GM19193 (cell line): ENCODE results near the gene VEGFC.

Experiments used
- POLR2A ChIP-seq: IDR thresholded peaks from 4 replicates; pipeline ENCODE4 v1.6.1; 2011; ENCODE audit not compliant: insufficient read depth, insufficient read length; ENCODE audit errors: extremely low read depth

Gene VEGFC

GRCh38 chr4:176792326-176793059 is at the start of gene VEGFC:
TSS of gene VEGFC (minus strand) at chr4:176792922. CDS start at chr4:176792311, 611 bp downstream.
- no peak for TF ChIP-seq POLR2A

DNA sequence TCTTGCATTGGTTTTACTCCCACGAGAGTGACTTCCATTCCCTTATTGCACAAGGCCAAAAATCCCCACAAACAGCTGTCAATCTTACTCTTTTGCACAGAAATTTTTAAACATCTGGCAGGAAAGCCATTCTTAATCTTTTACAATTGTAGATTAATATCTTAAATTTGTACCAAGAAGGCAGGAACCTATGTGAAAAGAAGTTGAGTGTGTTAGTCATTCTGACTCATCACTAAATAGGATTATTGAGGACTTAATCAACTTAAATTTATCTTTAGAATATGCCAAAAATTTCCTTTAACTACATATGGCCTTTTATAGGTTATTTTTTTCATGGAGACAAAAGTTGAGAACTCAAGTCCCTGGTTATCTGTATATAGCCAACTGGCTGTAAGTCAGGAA is 49.0 kb upstream of the VEGFC start:
- no peak for TF ChIP-seq POLR2A

DNA sequence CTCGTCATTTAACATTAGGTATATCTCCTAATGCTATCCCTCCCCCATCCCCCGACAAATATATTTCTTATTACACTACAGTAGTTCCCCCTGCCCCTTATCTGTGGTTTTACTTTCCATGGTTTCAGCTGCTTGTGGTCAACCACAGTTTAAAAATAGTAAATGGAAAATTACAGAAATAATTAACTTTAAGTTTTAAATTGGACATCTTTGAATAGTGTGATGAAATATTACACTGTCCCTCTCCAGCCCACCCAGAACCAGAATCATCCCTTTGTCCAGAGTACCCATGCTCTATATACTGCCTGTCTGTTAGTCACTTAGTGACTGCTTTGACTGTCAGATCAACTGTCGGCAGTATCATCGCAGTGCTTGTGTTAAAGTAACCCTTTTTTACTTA is 47.4 kb upstream of the VEGFC start:
- no peak for TF ChIP-seq POLR2A

- no peak for TF ChIP-seq POLR2A
Measured at GRCh38 chr4:176839656-176840055, 46.9 kb upstream of the VEGFC start.

DNA sequence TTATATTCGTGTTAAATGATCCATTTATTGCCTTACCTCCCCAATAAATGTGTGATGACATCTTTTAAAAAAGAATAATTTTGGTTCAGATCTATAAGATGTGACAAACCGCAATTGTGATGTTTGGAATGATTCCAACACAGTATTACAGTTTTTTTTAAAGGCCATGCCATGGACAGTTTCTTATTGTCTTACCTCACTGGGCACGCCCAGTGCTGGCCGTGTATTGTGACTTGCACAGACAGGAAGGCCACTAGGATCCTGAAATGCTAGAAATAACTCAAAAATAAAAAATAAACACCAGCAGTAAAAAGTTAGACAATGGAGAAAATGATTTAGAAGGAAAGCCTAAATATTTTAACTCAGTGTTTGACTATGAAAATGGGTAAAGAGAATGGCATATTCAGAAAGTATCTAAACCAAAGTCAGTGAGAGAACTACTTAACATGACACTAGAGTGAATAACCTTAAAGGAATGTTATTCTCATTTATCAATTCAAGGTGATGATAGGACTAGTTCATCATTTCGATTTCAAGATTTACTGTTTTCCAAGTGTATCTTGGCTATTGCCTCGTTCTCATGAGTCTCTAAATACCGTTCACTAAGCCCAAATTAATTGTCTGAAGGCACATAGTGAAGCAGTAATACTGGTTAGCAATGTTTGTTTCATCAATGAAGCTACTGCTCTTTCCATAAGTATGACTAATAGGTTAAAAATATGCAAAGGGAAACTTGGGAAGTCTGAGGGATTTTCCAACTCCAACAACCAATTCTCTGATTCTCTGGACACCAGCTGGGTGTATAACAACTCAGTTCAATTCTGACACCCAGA is 46.1 kb upstream of the VEGFC start:
- TF ChIP-seq POLR2A: no peak

GRCh38 chr4:176837169-176837895 is 44.6 kb upstream of the VEGFC start:
- TF ChIP-seq POLR2A: no peak

DNA sequence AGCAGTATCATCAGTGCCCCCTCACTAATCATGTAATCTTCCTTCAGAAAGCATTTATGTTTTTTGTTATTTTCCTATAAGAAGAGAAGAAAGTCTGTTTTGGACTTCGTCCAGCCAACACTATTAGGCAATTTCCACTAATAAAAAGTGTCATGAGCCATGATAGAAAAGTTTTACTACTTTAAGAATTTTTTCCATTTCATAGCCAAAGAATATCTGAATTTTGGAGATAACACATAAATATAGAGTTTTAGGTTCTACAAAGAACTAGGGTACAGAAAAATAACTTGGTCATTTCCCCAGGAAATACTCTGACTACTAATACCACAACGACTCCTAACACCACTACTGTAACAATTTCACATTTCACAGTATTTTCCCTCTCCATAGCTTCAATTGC is 41.8 kb upstream of the VEGFC start:
- no peak for TF ChIP-seq POLR2A

GRCh38 chr4:176833400-176834175 is 40.9 kb upstream of the VEGFC start:
- no peak for TF ChIP-seq POLR2A

- TF ChIP-seq POLR2A: no peak
Measured at GRCh38 chr4:176830971-176831370, 38.2 kb upstream of the VEGFC start.

DNA sequence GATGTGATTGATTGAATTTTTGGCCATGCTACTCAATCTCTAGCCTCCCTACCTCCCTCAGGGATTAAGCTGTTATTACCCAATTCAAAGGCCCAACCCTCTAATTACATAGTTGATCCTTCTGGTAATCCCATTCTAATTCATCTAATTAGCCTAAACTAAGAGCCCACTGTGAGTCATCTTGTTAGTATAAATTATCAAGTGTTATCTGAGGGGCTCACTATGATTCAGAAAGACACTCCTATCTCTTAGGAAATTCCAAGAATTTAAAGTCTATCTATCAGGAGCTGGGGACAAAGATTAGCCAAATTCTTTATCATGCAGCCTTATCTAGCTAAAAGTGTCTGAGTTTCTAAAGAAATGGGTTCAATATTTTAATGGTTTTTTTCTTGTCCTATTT is 32.9 kb upstream of the VEGFC start:
- no peak for TF ChIP-seq POLR2A

- TF ChIP-seq POLR2A: no peak
Measured at GRCh38 chr4:176824645-176825366, 32.1 kb upstream of the VEGFC start.

DNA sequence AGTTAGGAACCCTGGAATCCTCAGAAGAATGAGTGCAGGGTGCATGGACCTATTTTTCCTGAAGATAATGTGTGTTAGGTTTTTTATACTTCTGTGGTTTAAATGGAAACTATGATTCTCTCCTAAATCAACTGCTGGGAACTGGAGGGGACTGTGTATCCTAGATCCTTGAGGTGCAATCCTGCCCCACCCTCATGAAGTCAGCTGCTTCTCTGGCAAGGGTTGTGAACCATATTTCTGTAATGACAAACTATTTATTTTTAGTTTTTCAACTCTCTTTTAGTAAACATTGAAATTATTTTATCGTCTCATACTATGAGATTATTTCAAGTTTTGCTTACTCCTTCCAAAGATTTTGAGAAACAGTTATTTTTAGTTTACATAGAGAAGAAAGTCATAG is 25.8 kb upstream of the VEGFC start:
- no peak for TF ChIP-seq POLR2A

DNA sequence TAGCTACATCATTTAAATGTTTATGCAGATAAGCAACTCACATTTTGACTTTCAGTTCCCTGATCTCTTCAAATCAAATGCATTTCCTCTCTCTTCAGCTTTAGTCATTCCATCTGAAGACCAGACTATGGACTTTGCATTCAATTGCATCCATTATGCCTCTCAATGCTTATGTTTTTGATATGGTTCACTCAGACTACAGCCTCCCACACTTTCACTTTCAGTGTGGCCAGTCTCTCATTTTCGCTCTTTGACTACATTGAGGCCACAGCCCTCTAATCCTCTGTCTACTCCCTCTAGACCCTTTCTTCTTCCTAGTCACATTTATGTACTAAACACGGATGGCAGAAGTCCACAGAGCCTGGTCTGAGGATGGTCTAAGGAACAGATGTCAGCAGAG is 24.5 kb upstream of the VEGFC start:
- no peak for TF ChIP-seq POLR2A

DNA sequence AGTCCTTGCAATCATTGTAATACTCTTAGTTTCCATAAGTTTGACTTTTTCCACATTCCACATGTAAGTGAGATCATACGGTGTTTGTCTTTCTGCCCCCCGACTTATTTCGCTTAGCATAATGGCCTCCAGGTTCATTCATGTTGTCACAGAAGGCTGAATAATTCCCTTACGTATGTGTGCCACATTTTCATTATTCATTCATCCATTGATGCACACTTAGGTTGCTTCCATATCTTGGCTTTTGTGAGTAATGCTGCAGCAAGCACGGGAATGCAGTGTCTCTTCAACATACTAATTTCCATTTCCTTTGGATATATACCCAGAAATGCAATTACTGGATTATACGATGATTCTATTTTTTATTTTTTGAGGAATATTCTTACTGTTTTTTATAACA is 22.0 kb upstream of the VEGFC start:
- no peak for TF ChIP-seq POLR2A
